ENCODE measurements around the gene LEMD1.

DNA sequence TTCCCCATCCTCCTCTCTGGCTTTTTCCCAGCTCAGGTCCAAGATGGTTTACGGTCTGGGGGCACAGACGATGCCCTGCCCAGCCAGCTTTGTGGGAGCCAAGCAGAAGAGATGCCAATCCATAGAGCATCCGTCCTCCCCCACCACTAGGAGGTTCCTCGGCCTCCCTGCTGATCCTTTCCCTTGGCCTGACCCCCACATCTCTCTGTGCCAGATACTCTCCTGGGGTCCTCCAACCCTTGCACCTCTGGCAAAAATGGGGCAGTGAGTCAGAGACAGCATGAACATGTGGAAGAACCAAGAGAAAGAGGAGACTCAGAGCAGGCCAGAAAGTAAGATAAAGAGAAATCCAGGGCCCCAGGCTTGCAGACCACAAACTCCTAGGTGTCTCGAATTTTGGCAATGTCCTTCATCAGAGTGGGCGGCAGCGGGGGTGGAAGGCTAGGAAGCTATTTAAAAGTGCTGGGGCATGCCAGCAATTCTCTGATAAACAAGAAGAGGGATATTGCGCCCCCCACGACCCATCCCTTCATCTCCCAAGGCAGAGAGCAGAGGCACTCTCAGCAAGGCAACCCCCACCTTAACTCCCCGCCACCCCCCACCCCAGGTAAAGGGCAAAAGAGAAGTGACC, 22.6 kb upstream of the LEMD1 start:
- TF ChIP-seq, protein P1, sequence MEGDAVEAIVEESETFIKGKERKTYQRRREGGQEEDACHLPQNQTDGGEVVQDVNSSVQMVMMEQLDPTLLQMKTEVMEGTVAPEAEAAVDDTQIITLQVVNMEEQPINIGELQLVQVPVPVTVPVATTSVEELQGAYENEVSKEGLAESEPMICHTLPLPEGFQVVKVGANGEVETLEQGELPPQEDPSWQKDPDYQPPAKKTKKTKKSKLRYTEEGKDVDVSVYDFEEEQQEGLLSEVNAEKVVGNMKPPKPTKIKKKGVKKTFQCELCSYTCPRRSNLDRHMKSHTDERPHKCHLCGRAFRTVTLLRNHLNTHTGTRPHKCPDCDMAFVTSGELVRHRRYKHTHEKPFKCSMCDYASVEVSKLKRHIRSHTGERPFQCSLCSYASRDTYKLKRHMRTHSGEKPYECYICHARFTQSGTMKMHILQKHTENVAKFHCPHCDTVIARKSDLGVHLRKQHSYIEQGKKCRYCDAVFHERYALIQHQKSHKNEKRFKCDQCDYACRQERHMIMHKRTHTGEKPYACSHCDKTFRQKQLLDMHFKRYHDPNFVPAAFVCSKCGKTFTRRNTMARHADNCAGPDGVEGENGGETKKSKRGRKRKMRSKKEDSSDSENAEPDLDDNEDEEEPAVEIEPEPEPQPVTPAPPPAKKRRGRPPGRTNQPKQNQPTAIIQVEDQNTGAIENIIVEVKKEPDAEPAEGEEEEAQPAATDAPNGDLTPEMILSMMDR (IDR thresholded peaks at IDR 0.05; ENCODE audit: poor library complexity, severe bottlenecking): no peak
- TF ChIP-seq EZH2 (IDR thresholded peaks at IDR 0.05; ENCODE audit: borderline replicate concordance, insufficient read depth, low read length, poor library complexity, severe bottlenecking): no peak
- TF ChIP-seq, protein P2, sequence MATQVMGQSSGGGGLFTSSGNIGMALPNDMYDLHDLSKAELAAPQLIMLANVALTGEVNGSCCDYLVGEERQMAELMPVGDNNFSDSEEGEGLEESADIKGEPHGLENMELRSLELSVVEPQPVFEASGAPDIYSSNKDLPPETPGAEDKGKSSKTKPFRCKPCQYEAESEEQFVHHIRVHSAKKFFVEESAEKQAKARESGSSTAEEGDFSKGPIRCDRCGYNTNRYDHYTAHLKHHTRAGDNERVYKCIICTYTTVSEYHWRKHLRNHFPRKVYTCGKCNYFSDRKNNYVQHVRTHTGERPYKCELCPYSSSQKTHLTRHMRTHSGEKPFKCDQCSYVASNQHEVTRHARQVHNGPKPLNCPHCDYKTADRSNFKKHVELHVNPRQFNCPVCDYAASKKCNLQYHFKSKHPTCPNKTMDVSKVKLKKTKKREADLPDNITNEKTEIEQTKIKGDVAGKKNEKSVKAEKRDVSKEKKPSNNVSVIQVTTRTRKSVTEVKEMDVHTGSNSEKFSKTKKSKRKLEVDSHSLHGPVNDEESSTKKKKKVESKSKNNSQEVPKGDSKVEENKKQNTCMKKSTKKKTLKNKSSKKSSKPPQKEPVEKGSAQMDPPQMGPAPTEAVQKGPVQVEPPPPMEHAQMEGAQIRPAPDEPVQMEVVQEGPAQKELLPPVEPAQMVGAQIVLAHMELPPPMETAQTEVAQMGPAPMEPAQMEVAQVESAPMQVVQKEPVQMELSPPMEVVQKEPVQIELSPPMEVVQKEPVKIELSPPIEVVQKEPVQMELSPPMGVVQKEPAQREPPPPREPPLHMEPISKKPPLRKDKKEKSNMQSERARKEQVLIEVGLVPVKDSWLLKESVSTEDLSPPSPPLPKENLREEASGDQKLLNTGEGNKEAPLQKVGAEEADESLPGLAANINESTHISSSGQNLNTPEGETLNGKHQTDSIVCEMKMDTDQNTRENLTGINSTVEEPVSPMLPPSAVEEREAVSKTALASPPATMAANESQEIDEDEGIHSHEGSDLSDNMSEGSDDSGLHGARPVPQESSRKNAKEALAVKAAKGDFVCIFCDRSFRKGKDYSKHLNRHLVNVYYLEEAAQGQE (IDR thresholded peaks at IDR 0.05; ENCODE audit: borderline replicate concordance): no peak
- no peak for TF ChIP-seq SMC3 (conservative IDR thresholded peaks at IDR 0.05; ENCODE audit: poor library complexity)
- no peak for TF ChIP-seq POLR2AphosphoS5 (IDR thresholded peaks at IDR 0.05)
